Esophagus muscularis mucosa (tissue), 4 donors: ENCODE data around the gene MMD. TPM values are rescaled to one million over a fixed set of nuclear protein-coding genes. Genes with fewer than 3 reads are reported as not detected.

Experiments used
- DNase-seq: peaks from one replicate; pipeline ENCODE4 v3.0.0-alpha.2; 2017; ENCODE audit errors: extremely low spot score
- H3K27ac ChIP-seq, 4 donors: fragments of 200-600 bp; sonication (generic); replicated peaks in 1 of 4; 1 replicate in 3 of 4; 2 replicates in 1 of 4; pipeline ENCODE4 v1.5.1; 2016 to 2019; ENCODE audit warnings: mild to moderate bottlenecking in 1 of 4
- H3K27me3 ChIP-seq, 4 donors: fragments of 200-600 bp; sonication (generic); one replicate each; pipeline versions ENCODE4 v1.5.1 to v1.6.0; 2016 to 2019
- H3K36me3 ChIP-seq, 4 donors: fragments of 200-600 bp; sonication (generic); one replicate each; pipeline ENCODE4 v1.5.1; 2016 to 2019
- H3K4me1 ChIP-seq, 4 donors: fragments of 200-600 bp; sonication (generic); one replicate each; pipeline ENCODE4 v1.5.1; 2016 to 2019
- H3K4me3 ChIP-seq, 4 donors: fragments of 200-600 bp; sonication (generic); 1 replicate in 2 of 4; 2 replicates in 2 of 4; pipeline ENCODE4 v1.5.1; 2016 to 2019; ENCODE audit warnings: mild to moderate bottlenecking in 4 of 4, moderate library complexity in 1 of 4
- H3K9me3 ChIP-seq, 4 donors: fragments of 200-600 bp; sonication (generic); 1 replicate in 3 of 4; 2 replicates in 1 of 4; pipeline ENCODE4 v1.5.1; 2016 to 2019
- EP300 ChIP-seq: sonication (generic); formaldehyde crosslinking; IDR thresholded peaks from one replicate; pipeline ENCODE4 v1.6.1; 2017; ENCODE audit warnings: antibody characterized with exemption
- POLR2A ChIP-seq: fragments of 450-650 bp; IDR thresholded peaks from one replicate; pipeline ENCODE4 v1.6.1; 2017; ENCODE audit warnings: antibody characterized with exemption, moderate library complexity, mild to moderate bottlenecking, low read depth
- POLR2AphosphoS5 ChIP-seq, 2 donors: sonication (generic); formaldehyde crosslinking; IDR thresholded peaks; one replicate each; pipeline ENCODE4 v1.6.1; 2017; ENCODE audit warnings: antibody characterized with exemption in 2 of 2
- WGBS: methylation state at CpG from one replicate; pipeline ENCODE4 v1.1.5; 2018; 5-methylcytosine and 5-hydroxymethylcytosine counted together
- intact Hi-C: fragments of 100-400 bp; cut with DNase I; formaldehyde crosslinking; loops from one replicate; pipeline ENCODE4 v1.15.1; 2023
- total RNA-seq, 4 donors: library from RNA; depleted of rRNA; stranded (reverse); fragments of >200 nt; gene quantifications; one replicate each; pipeline versions ENCODE4 v1.1.0 to v1.2.1, GENCODE V29; 2016
- TF ChIP-seq, protein P1 (sequence below), 3 experiments: fragments of 200-600 bp in 2 of 3; fragments of 450-650 bp in 1 of 3; sonication (generic) in 2 of 3; IDR thresholded peaks; one replicate each; pipeline ENCODE4 v1.5.1; 2017 to 2019; ENCODE audit warnings: antibody characterized with exemption in 3 of 3, mild to moderate bottlenecking in 2 of 3, moderate library complexity in 1 of 3

Gene MMD
- total RNA-seq, 4 donors from 2014 or later: 28.5 to 43.9 (median 32.4) TPM

DNA sequence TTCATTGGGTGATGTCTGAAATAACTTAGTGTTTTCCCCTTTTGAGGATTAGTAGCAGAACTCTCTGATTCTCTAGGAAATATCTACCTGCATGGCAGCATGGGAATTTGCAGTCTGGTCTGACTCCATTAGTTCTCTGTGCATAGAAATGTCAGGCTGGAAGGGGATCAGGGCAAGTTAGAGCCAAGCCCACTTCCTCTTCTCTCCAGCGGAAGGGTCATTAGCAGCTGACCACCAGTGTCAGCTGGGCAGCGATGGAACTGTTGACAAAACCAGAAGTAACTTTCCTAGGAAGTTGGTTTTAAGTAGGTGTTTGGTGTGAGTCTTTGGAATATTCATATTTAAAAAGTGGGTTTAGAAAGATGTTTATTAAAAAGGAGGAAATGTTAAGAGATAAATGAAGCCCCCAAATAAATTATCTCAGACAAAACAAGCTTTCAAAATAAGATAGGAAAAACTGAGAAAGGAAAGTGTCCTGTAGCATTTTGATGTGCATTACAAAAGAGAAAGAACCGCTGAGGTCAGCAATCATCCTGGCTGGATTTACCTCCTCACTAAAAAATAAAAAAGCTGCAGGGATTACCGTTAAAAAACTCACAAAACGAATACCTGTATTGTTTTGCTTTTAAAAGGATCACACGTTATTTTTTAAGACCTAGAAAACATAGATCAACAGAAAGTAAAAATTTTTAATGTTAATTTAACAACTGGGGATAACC, 32.4 kb upstream of the MMD start:
- Histone ChIP-seq H3K27me3 (no peaks in the 10 kb centered on the region), H3K4me1 (peaks cover 18 to 63% (median 58%) of the 10 kb centered on the region in 4 donors), H3K27ac (peak overlapping the region; percentile 35 to 86 (median 56)), H3K4me3 (no peak overlapping the region), H3K9me3 (no peaks in the 10 kb centered on the region), H3K36me3 (no peaks in the 10 kb centered on the region)
- DNase-seq: no peak
- WGBS: 71% methylated on average over 6 of the region's 6 CpGs
- intact Hi-C loops: no loop called here
- TF ChIP-seq POLR2AphosphoS5 (IDR thresholded peaks at IDR 0.05) (peak in 1 of 2 donors; percentile 37), EP300 (no peak)

DNA sequence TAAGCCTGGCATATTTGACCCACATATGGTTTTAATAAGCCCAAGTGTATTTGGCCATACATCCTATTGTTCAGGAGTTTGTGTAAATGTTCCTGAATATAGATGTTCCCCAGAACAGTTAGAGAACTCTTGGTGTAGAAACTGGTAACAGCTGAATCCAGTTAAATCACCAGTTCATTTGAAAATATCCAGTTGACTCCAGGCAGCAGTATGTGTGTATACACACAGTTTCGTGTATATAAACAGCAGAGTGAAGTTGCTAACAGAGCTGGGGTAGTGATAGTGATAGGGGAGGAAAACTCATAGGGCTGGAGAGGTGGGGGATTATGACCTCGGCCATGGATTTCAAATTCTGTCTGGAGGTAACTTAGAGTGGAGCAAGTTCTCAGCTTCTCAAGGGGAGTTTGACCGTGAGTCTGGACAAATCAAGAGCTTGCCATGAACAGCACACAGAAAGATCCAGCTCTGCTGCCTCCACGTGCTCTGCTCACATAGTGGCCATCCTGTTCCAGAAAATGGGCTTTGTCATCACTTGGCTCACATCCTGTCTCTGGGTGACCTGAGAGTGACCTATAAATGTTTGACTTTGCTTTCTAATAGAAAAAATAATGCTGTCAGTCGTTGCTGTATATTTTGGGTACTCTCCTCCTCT, 30.6 kb upstream of the MMD start:
- H3K4me1 ChIP-seq: peaks cover 18 to 69% (median 65%) of the 10 kb centered on the region in 4 donors
- WGBS: 16% methylated on average over 5 of the region's 5 CpGs
- H3K4me3 ChIP-seq: no peak overlapping the region
- no peak for DNase-seq
- H3K27ac ChIP-seq: peak overlapping the region; percentile 66 to 86 (median 77)
- H3K27me3 ChIP-seq: no peaks in the 10 kb centered on the region
- H3K36me3 ChIP-seq: no peaks in the 10 kb centered on the region
- intact Hi-C loops: no loop called here
- TF ChIP-seq POLR2AphosphoS5 (IDR thresholded peaks at IDR 0.05) (peak; percentile 74 to 81), POLR2A (no peak), EP300 (peak; percentile 27)
- TF ChIP-seq, protein P1, sequence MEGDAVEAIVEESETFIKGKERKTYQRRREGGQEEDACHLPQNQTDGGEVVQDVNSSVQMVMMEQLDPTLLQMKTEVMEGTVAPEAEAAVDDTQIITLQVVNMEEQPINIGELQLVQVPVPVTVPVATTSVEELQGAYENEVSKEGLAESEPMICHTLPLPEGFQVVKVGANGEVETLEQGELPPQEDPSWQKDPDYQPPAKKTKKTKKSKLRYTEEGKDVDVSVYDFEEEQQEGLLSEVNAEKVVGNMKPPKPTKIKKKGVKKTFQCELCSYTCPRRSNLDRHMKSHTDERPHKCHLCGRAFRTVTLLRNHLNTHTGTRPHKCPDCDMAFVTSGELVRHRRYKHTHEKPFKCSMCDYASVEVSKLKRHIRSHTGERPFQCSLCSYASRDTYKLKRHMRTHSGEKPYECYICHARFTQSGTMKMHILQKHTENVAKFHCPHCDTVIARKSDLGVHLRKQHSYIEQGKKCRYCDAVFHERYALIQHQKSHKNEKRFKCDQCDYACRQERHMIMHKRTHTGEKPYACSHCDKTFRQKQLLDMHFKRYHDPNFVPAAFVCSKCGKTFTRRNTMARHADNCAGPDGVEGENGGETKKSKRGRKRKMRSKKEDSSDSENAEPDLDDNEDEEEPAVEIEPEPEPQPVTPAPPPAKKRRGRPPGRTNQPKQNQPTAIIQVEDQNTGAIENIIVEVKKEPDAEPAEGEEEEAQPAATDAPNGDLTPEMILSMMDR (IDR thresholded peaks at IDR 0.05): no peak
- H3K9me3 ChIP-seq: no peaks in the 10 kb centered on the region

DNA sequence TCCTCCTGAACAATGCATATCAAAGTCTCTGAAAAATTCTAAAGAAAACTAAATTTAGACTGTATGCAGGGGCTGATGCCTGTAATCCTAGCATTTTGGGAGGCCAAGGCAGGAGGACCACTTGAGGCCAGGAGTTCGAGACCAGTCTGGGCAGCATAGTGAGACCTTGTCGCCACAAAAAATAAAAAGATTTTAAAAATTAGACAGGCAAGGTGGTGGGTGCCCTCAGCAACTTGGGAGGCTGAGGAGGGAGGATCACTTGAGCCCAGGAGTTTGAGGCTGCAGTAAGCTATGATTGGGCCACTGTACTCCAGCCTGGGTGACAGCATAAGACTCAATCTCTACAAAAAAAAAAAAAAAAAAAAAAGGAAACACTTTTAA, 30.1 kb upstream of the MMD start:
- WGBS: 89% methylated on average over 2 of the region's 2 CpGs
- no peak for DNase-seq
- Histone ChIP-seq H3K4me1 (peaks cover 18 to 74% (median 69%) of the 10 kb centered on the region in 4 donors), H3K27me3 (no peaks in the 10 kb centered on the region), H3K4me3 (no peak overlapping the region), H3K27ac (peak overlapping the region; percentile 66 to 86 (median 77)), H3K9me3 (no peaks in the 10 kb centered on the region), H3K36me3 (no peaks in the 10 kb centered on the region)
- TF ChIP-seq, protein P1 (IDR thresholded peaks at IDR 0.05): no peak
- intact Hi-C loops: no loop called here

DNA sequence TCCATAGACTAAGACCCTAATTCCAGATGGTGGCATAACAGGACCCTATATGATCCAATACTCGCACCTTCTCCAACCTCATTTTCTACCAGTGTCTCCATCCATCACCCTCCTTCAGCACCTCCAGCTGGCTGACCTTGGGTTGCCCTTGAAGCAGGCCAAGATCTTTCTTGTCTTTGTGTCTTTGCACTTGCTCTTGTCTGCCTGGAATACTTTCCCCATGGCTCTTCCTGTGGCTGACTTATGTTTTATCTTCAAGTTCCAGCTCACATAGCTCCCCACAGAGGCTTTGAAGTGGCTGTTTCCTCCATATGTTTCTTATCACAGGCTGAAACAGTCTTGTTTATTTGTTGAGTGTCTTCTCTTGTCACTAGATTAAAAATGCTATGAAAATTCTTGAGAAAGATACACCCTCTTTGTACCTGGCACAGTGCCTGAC, 29.6 kb upstream of the MMD start:
- no peaks in the 10 kb centered on the region for H3K9me3 ChIP-seq
- peak overlapping the region; percentile 66 to 86 (median 77) for H3K27ac ChIP-seq
- WGBS: 67% methylated on average over 1 of the region's 1 CpG
- no peak overlapping the region for H3K4me3 ChIP-seq
- no peak for DNase-seq
- TF ChIP-seq POLR2A (no peak), POLR2AphosphoS5 (IDR thresholded peaks at IDR 0.05) (no peak), EP300 (no peak)
- TF ChIP-seq, protein P1 (IDR thresholded peaks at IDR 0.05): no peak
- H3K27me3 ChIP-seq: no peaks in the 10 kb centered on the region
- intact Hi-C loops: no loop called here
- H3K4me1 ChIP-seq: peaks cover 18 to 79% (median 75%) of the 10 kb centered on the region in 4 donors
- H3K36me3 ChIP-seq: no peaks in the 10 kb centered on the region

DNA sequence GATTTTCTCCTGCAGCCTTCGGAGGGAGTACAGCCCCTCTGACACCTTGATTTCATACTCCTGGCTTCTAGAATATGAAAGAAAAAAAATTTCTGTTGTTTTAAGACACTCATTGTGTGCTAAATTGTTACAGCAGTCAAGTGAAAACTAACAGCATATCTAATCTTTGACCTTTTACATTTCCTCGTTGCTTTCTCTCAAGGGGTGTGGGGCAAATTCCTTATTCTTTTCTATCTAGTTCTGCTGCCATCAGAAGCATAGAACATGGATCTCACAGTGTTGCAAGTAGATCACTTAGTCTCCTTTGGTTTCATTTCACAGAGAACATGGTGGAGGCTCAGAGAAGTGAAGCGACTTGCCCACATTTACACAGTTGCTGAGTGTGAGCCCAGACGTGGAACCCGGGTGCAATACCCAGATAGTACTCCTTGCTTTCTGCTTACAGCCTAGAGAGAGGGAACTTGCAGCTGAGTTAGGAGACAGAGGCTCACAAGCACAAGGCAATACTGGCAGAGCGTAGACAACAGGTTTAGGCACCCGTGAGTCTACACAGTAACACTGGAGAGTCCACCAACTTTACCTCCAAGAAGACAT, 28.7 kb upstream of the MMD start:
- DNase-seq: no peak
- Histone ChIP-seq H3K36me3 (no peaks in the 10 kb centered on the region), H3K9me3 (no peaks in the 10 kb centered on the region), H3K4me3 (no peak overlapping the region), H3K27ac (peak overlapping the region; percentile 66 to 86 (median 77)), H3K27me3 (no peaks in the 10 kb centered on the region), H3K4me1 (peaks cover 23 to 84% (median 80%) of the 10 kb centered on the region in 4 donors)
- intact Hi-C loops: no loop called here
- no peak for TF ChIP-seq POLR2A
- TF ChIP-seq, protein P1 (IDR thresholded peaks at IDR 0.05): no peak
- TF ChIP-seq EP300: no peak
- no peak for TF ChIP-seq POLR2AphosphoS5 (IDR thresholded peaks at IDR 0.05)
- 87% methylated on average over 7 of the region's 7 CpGs for WGBS
